Measurements from ENCODE around the gene RWDD3.

Gene RWDD3

DNA sequence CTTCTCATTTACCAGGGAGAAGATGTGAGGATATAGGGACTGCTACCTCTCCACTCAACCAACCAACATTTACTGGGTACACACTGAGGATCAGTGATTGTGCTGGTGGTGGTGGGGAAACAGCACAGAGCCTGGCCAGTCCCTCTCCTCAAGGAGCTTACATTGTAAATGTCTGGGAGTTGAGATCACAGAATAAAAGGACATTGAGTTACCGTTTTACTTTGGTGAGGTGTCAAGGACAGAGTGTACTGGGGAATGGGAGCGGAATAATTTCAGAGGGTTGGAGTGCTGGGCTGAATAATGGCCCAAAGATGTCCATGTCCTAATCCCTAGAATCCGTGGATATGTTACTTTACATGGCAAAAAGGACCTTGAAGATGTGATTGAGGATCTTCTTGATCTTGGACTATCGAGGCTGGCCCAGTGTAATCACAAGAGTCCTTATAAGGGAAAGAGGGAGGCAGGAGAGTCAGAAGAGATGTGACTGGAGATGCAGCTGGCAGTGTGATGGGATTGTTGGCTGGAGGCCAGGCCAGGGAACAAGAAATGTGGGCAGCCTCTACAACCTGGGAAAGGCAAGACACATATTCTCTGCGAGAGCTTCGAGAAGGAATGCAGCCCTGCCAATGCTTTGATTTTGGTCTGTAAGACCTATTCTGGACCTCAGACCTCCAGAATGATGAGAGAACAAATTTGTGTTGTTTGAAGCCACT, 26.6 kb upstream of the RWDD3 start:
- H3K9ac ChIP-seq (ENCODE audit: low read length in 5 of 5): no peak overlapping the region
- H3K4me3 ChIP-seq (ENCODE audit: low read depth in 1 of 5, low read length in 5 of 5): no peak overlapping the region
- no peaks in the 10 kb centered on the region for H3K4me1 ChIP-seq (ENCODE audit: control insufficient read depth in 5 of 5, insufficient read depth in 5 of 5, low read length in 5 of 5)
- H3K9me3 ChIP-seq (ENCODE audit: control insufficient read depth in 5 of 5, low read length in 5 of 5): no peaks in the 10 kb centered on the region
- no peaks in the 10 kb centered on the region for H3K27me3 ChIP-seq (ENCODE audit: control insufficient read depth in 5 of 5, insufficient read depth in 4 of 5, low read length in 5 of 5)
- H3K36me3 ChIP-seq (ENCODE audit: control insufficient read depth in 5 of 5, insufficient read depth in 5 of 5, low read length in 5 of 5): no peaks in the 10 kb centered on the region
- no peak overlapping the region for H3K27ac ChIP-seq (ENCODE audit: low read depth, low read length)

DNA sequence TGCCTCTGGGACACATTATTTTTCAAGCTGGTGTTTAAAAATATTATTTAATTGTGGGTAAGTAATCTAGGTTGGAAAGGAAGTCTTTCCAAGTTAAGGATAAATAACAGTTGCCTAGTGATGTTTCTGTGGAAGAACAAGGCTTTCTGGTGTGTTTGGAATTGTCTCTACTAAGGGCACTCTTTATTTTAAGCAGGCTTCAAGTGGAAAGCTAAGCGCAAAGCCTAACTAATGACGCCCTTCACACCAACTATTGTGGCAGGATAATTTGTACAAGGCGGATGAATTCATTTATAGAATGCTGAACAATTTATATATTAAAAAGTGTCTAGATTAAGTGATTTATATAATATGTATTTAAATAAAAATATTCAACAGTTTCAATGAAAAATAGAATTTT, 25.1 kb upstream of the RWDD3 start:
- Histone ChIP-seq H3K27ac (ENCODE audit: low read depth, low read length) (no peak overlapping the region), H3K4me1 (ENCODE audit: control insufficient read depth in 5 of 5, insufficient read depth in 5 of 5, low read length in 5 of 5) (no peaks in the 10 kb centered on the region), H3K4me3 (ENCODE audit: low read depth in 1 of 5, low read length in 5 of 5) (no peak overlapping the region), H3K36me3 (ENCODE audit: control insufficient read depth in 5 of 5, insufficient read depth in 5 of 5, low read length in 5 of 5) (no peaks in the 10 kb centered on the region), H3K9ac (ENCODE audit: low read length in 5 of 5) (no peak overlapping the region), H3K9me3 (ENCODE audit: control insufficient read depth in 5 of 5, low read length in 5 of 5) (no peaks in the 10 kb centered on the region), H3K27me3 (ENCODE audit: control insufficient read depth in 5 of 5, insufficient read depth in 4 of 5, low read length in 5 of 5) (no peaks in the 10 kb centered on the region)

DNA sequence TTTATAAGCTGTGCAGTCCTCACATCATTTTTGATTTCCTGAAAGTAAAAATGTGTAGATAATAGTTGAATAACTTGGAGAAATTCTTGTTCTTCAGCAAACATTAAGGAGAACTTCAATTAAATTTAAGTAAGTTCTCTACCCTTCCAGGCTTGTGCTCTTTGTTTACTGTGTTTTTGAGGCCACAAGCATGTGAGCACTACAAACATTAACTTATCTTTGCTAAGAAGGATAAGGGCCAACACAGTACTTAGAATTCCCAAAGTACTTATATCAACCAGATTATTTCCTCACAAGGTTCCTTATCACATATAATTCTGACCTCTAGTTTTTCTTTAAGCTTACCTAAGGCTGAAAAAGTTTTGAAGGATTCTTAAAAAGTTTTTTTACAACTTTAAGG, 24.7 kb upstream of the RWDD3 start:
- H3K27me3 ChIP-seq (ENCODE audit: control insufficient read depth in 5 of 5, insufficient read depth in 4 of 5, low read length in 5 of 5): no peaks in the 10 kb centered on the region
- no peak overlapping the region for H3K9ac ChIP-seq (ENCODE audit: low read length in 5 of 5)
- H3K9me3 ChIP-seq (ENCODE audit: control insufficient read depth in 5 of 5, low read length in 5 of 5): no peaks in the 10 kb centered on the region
- H3K36me3 ChIP-seq (ENCODE audit: control insufficient read depth in 5 of 5, insufficient read depth in 5 of 5, low read length in 5 of 5): no peaks in the 10 kb centered on the region
- H3K4me3 ChIP-seq (ENCODE audit: low read depth in 1 of 5, low read length in 5 of 5): no peak overlapping the region
- no peaks in the 10 kb centered on the region for H3K4me1 ChIP-seq (ENCODE audit: control insufficient read depth in 5 of 5, insufficient read depth in 5 of 5, low read length in 5 of 5)
- no peak overlapping the region for H3K27ac ChIP-seq (ENCODE audit: low read depth, low read length)

DNA sequence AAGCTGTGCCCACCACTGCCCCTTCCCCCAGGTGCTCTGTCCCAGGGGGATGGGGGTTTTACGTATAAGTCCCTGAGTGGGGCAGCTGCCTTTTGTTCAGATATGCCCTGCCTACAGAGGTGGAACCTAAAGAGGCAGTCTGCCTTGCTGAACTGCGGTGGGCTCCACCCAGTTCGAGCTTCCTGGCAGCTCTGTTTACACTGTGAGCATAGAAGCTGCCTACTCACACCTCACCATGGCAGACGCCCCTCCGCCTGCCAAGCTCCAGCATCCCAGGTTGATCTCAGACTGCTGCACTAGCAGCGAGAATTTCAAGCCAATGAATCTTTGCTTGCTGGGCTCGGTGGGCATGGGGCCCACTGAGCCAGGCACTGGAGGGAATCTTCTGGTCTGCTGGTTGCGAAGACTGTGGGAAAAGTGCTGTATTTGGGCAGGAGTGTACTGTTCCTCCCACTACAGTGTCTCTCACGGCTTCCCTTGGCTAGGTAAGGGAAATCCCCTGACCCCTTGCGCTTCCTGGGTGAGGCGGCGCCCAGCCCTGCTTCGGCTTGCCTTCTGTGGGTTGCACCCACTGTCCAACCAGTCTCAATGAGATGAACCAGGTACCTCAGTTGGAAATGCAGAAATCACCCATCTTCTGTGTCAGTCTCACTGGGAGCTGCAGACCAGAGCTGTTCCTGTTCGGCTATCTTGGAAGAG, 17.6 kb upstream of the RWDD3 start:
- Histone ChIP-seq H3K36me3 (ENCODE audit: control insufficient read depth in 5 of 5, insufficient read depth in 5 of 5, low read length in 5 of 5) (no peaks in the 10 kb centered on the region), H3K9me3 (ENCODE audit: control insufficient read depth in 5 of 5, low read length in 5 of 5) (no peaks in the 10 kb centered on the region), H3K4me1 (ENCODE audit: control insufficient read depth in 5 of 5, insufficient read depth in 5 of 5, low read length in 5 of 5) (no peaks in the 10 kb centered on the region), H3K4me3 (ENCODE audit: low read depth in 1 of 5, low read length in 5 of 5) (no peak overlapping the region), H3K27me3 (ENCODE audit: control insufficient read depth in 5 of 5, insufficient read depth in 4 of 5, low read length in 5 of 5) (no peaks in the 10 kb centered on the region), H3K27ac (ENCODE audit: low read depth, low read length) (no peak overlapping the region), H3K9ac (ENCODE audit: low read length in 5 of 5) (no peak overlapping the region)

DNA sequence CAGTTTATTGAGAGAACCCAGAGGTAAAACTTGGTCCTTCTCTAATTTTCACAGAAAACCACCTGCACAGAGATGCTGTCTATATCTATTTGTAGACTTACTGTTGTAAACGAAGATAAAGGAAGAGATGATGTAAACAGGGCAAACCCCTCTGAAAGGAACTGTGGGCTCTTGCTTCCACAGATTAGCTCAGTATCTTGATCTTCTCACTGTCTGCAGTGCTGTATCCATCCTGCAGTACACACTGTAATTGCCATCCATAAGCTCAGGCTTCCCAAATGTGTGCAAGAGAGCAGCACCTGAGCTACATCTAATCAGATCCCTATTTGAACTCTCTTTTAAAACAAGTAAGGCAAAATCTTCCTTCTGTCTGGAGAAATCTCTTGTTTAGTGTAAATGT, 16.6 kb upstream of the RWDD3 start:
- H3K4me1 ChIP-seq (ENCODE audit: control insufficient read depth in 5 of 5, insufficient read depth in 5 of 5, low read length in 5 of 5): no peaks in the 10 kb centered on the region
- H3K4me3 ChIP-seq (ENCODE audit: low read depth in 1 of 5, low read length in 5 of 5): no peak overlapping the region
- H3K9me3 ChIP-seq (ENCODE audit: control insufficient read depth in 5 of 5, low read length in 5 of 5): no peaks in the 10 kb centered on the region
- no peak overlapping the region for H3K9ac ChIP-seq (ENCODE audit: low read length in 5 of 5)
- no peak overlapping the region for H3K27ac ChIP-seq (ENCODE audit: low read depth, low read length)
- no peaks in the 10 kb centered on the region for H3K36me3 ChIP-seq (ENCODE audit: control insufficient read depth in 5 of 5, insufficient read depth in 5 of 5, low read length in 5 of 5)
- no peaks in the 10 kb centered on the region for H3K27me3 ChIP-seq (ENCODE audit: control insufficient read depth in 5 of 5, insufficient read depth in 4 of 5, low read length in 5 of 5)

DNA sequence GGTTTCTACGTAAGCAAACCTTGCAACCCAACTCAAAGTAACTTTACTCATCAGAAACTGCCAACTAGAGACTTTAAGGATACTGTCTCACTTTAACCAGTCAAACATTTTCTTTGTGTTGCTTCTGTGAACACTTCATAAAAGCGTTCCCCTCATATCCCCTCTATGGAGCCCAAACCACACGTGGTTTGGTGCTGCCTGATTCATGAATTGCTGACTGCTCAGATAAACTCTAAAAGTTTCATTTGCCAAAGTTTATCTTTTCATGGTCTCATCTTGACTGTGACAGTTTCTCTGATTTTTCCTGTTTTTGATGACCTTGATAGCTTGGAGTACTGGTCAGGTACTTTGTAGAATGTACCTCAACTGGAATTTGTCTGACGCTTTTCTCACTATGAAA, 14.6 kb upstream of the RWDD3 start:
- peaks cover 0 to 11% (median 9%) of the 10 kb centered on the region in 5 donors for H3K4me1 ChIP-seq (ENCODE audit: control insufficient read depth in 5 of 5, insufficient read depth in 5 of 5, low read length in 5 of 5)
- H3K36me3 ChIP-seq (ENCODE audit: control insufficient read depth in 5 of 5, insufficient read depth in 5 of 5, low read length in 5 of 5): no peaks in the 10 kb centered on the region
- no peak overlapping the region for H3K27ac ChIP-seq (ENCODE audit: low read depth, low read length)
- H3K9me3 ChIP-seq (ENCODE audit: control insufficient read depth in 5 of 5, low read length in 5 of 5): no peaks in the 10 kb centered on the region
- no peak overlapping the region for H3K4me3 ChIP-seq (ENCODE audit: low read depth in 1 of 5, low read length in 5 of 5)
- H3K9ac ChIP-seq (ENCODE audit: low read length in 5 of 5): no peak overlapping the region
- no peaks in the 10 kb centered on the region for H3K27me3 ChIP-seq (ENCODE audit: control insufficient read depth in 5 of 5, insufficient read depth in 4 of 5, low read length in 5 of 5)

DNA sequence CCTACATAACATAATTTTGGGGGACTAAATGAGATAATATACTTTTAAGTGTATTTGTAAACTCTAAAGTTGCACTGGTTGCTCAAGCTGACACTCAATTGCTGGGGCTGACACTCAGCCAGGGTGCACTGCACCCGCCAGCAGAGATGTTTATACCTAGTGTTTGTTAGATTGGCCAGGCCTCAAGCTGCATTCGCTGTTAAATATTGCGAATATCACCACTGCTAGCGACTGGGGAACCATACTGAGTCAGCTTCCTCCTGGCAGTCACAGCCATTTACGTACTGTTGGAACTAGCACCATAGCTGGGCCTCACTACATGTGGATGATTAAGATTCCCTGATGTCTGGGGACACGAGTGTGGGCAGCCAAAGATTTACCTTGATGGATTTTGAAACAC, 12.7 kb upstream of the RWDD3 start:
- H3K27me3 ChIP-seq (ENCODE audit: control insufficient read depth in 5 of 5, insufficient read depth in 4 of 5, low read length in 5 of 5): no peaks in the 10 kb centered on the region
- H3K27ac ChIP-seq (ENCODE audit: low read depth, low read length): no peak overlapping the region
- H3K9me3 ChIP-seq (ENCODE audit: control insufficient read depth in 5 of 5, low read length in 5 of 5): no peaks in the 10 kb centered on the region
- H3K36me3 ChIP-seq (ENCODE audit: control insufficient read depth in 5 of 5, insufficient read depth in 5 of 5, low read length in 5 of 5): no peaks in the 10 kb centered on the region
- H3K4me3 ChIP-seq (ENCODE audit: low read depth in 1 of 5, low read length in 5 of 5): no peak overlapping the region
- peaks cover 0 to 13% (median 9%) of the 10 kb centered on the region in 5 donors for H3K4me1 ChIP-seq (ENCODE audit: control insufficient read depth in 5 of 5, insufficient read depth in 5 of 5, low read length in 5 of 5)
- no peak overlapping the region for H3K9ac ChIP-seq (ENCODE audit: low read length in 5 of 5)

DNA sequence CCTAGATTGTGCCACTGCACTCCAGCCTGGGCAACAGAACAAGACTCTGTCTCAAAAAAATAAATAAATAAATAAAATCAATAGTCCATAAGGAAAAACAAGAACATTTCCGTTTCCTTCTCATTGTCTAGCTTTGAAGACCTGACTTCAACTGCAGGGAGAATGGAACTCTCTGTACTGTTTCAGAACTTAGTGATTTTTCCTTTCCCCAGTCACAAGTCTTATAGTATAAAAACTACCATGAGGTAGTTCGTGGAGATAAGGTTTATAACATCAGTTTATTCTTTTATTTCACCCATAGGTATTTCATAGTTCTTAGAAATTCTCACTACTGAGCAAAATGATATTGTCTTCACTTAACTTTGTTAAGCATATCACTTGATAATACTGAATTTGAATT, 11.4 kb upstream of the RWDD3 start:
- H3K27ac ChIP-seq (ENCODE audit: low read depth, low read length): peak overlapping the region; percentile 58
- H3K27me3 ChIP-seq (ENCODE audit: control insufficient read depth in 5 of 5, insufficient read depth in 4 of 5, low read length in 5 of 5): no peaks in the 10 kb centered on the region
- H3K9ac ChIP-seq (ENCODE audit: low read length in 5 of 5): no peak overlapping the region
- no peaks in the 10 kb centered on the region for H3K9me3 ChIP-seq (ENCODE audit: control insufficient read depth in 5 of 5, low read length in 5 of 5)
- peaks cover 2 to 23% (median 17%) of the 10 kb centered on the region in 5 donors for H3K4me1 ChIP-seq (ENCODE audit: control insufficient read depth in 5 of 5, insufficient read depth in 5 of 5, low read length in 5 of 5)
- no peak overlapping the region for H3K4me3 ChIP-seq (ENCODE audit: low read depth in 1 of 5, low read length in 5 of 5)
- H3K36me3 ChIP-seq (ENCODE audit: control insufficient read depth in 5 of 5, insufficient read depth in 5 of 5, low read length in 5 of 5): no peaks in the 10 kb centered on the region

DNA sequence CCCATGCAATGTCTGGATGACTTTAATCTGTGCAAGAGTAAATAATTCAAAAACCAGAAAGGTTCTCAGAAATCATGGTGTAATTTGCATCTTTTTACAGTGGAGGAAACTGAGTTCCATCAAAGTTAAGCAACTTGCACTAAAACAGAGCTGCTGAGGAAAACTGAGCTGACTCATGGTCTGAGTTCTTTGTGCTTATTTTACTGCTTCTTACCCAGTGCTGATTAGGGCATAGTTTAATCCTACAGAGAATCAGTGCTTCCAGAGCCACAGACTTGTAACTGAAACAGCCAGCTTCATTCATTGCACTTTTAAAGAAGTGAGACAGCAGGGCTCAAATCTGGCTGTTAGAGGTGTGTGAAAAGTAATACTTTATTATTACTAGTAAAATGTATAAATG, 10.9 kb upstream of the RWDD3 start:
- no peaks in the 10 kb centered on the region for H3K9me3 ChIP-seq (ENCODE audit: control insufficient read depth in 5 of 5, low read length in 5 of 5)
- H3K4me3 ChIP-seq (ENCODE audit: low read depth in 1 of 5, low read length in 5 of 5): no peak overlapping the region
- H3K4me1 ChIP-seq (ENCODE audit: control insufficient read depth in 5 of 5, insufficient read depth in 5 of 5, low read length in 5 of 5): peaks cover 2 to 26% (median 17%) of the 10 kb centered on the region in 5 donors
- H3K27ac ChIP-seq (ENCODE audit: low read depth, low read length): peak overlapping the region; percentile 58
- H3K36me3 ChIP-seq (ENCODE audit: control insufficient read depth in 5 of 5, insufficient read depth in 5 of 5, low read length in 5 of 5): no peaks in the 10 kb centered on the region
- H3K9ac ChIP-seq (ENCODE audit: low read length in 5 of 5): no peak overlapping the region
- no peaks in the 10 kb centered on the region for H3K27me3 ChIP-seq (ENCODE audit: control insufficient read depth in 5 of 5, insufficient read depth in 4 of 5, low read length in 5 of 5)

DNA sequence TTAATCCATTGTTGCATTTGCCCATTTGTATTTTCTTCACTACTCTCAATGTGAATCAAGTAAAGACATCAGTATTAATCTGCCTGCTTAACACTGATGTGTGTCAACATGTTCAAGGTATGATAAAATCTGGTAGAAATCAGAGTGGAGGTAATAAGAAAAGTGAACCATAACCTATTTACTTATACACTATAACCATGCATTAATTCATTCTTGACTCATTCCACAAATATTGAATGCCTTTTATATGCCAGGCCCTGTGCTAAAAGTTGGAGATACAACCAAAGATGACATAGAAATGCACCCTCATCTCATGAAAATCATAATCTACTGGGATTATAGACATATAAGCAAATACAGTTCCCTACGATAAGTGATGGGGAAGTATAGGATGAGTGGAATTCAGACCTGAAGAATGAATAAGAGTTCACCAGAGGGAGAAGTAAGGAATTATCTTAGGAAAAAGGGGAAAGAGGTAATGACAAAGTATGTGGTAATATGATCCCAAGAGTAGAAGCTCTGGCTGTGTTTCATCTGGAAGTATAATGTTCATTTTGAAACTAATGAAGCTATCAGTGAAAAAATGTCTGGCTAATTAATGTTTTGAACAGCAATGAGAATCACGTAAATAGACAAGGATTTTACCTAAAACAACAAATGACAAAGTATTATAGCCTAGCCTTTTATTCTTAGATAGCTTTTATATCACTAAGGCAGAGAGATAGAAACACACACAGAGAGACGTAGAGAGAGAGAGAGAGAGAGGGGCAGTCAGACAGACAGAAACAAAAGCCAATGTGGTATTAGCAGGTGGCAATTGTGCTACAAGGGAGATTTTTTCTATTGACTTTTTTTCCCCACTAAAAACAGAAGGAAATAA, 7.0 kb upstream of the RWDD3 start:
- Histone ChIP-seq H3K4me3 (ENCODE audit: low read depth in 1 of 5, low read length in 5 of 5) (peak overlapping the region in 2 of 5 donors; percentile 7 to 23), H3K27me3 (ENCODE audit: control insufficient read depth in 5 of 5, insufficient read depth in 4 of 5, low read length in 5 of 5) (no peaks in the 10 kb centered on the region), H3K27ac (ENCODE audit: low read depth, low read length) (peak overlapping the region; percentile 81), H3K9me3 (ENCODE audit: control insufficient read depth in 5 of 5, low read length in 5 of 5) (no peaks in the 10 kb centered on the region), H3K4me1 (ENCODE audit: control insufficient read depth in 5 of 5, insufficient read depth in 5 of 5, low read length in 5 of 5) (peaks cover 2 to 33% (median 17%) of the 10 kb centered on the region in 5 donors), H3K9ac (ENCODE audit: low read length in 5 of 5) (peak overlapping the region in 2 of 5 donors; percentile 47 to 63), H3K36me3 (ENCODE audit: control insufficient read depth in 5 of 5, insufficient read depth in 5 of 5, low read length in 5 of 5) (no peaks in the 10 kb centered on the region)
